SKM-1 (cell line): ENCODE data around the gene LRP1-AS.

Experiments
- DNase-seq: peaks from one replicate; lab custom pipeline; 2025; ENCODE audit not compliant: unreplicated experiment; lab: John Stamatoyannopoulos, UW

The LRP1-AS gene

DNA sequence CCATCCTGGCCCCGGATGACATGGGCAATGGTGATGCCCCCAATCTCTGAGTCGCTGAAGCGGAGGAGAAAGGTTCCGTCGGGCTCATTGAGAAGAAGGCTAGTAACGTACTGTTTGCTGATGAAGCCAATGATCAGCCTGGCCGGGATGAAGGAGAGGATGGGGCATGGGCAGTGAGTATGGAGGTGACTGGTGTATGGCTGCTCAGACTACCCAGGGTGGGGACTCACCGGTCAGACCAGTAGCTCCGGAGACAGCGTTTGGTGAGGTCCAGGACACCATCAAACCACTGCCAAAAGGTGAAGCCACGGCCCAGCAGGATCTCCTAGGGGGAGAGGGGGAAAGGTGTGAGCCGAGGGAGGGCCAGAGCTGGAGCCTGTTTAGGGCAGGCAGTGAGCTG lies 47.7 kb downstream of the LRP1-AS start:
- no peak for DNase-seq

- no peak for DNase-seq
Observed at GRCh38 chr12:57099047-57099714, 48.2 kb downstream of the LRP1-AS start.

DNA sequence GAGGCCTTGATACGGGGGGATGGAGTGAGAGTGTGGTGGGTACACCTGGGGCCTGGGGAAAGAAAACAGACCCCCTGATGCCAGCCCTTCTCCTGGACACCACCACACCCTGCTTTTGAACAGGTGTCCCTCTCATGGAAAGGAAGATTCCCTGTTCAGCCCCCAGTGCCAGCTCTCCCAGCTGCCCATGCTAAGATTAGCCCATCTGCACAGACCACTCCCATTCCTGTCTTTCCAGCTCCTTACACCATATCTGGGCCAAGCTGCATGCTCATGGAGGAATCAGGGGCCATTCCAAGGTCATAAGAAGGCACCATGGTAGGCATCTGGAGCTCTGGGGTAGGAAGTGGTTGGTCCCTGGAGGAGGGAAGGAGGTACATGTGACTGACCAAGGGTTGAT lies 48.9 kb downstream of the LRP1-AS start:
- no peak for DNase-seq

DNA sequence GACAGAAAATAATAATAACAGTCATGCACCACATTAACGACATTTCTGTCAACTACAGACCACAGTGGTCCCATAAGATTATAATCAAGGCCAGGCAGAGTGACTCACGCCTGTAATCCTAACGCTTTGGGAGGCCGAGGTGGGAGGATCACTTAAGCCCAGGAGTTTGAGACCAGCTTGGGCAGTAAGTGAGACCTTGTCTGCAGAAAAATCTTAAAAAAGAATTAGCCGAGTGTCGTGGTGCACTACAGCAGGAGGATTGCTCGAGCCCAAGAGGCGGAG lies 49.9 kb downstream of the LRP1-AS start:
- no peak for DNase-seq

DNA sequence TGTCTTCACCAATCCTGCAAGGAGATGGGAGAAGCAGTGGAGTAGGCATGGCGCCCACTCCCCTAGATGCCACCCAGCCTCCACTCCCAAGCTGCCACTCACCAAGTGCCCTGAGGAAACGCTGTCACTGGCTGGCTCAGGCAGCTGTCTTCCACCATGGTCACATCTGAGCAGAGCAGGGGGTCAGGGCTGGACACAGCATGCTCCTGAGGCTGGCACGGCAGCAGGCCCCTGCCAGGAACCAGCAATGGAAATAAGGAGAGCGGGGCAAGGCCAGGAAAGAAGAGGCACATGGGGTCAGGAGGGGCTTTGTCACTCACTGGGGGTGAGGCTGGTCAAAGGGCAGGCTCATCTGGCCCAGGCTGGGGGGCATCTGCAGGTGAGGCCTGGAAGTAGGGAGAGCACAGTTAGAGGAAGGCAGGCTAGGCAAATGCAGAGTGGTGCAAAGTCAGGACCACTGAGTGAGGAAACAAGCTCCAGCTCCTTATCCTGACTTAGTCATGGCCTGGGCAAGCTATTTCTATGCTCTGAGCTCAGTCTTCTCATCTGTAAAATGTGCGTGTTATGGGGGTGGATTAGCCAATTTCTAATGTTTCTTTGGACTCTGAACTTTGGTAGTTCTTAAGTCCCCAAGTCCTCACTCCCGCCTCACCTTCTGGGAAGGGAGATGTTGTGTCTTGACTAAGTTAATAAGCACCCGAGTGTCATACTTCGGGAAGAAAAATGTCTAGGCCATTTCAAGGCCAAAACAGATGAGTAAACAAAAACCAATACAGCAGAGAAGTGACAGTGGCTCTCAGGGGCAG lies 50.5 kb downstream of the LRP1-AS start:
- DNase-seq: no peak

DNA sequence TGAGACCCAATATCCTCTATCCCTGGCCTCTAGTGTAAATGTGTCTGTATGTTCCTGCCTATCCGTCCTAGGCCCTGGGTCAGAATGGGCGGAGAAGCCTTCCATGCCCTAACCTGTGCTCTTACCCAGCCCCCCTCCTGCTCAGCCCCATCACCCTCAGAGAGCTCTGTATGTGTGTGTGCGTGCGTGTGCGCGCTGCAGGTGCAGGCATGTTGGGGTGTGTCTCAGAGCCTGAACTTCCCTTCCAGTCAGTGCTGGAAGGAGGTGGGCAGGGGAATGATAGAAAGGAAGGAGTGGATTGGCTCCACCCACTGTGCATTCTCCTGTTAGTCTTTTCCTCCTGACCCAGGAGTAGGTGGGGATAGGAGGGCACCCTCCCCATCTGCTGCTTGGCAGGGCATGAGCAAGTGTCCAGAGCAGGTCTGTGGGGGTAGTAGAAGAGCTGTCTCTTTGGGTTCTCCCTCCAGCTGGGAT lies 51.3 kb downstream of the LRP1-AS start:
- no peak for DNase-seq

GRCh38 chr12:57095440-57095839 lies 52.0 kb downstream of the LRP1-AS start:
- no peak for DNase-seq
